ENCODE measurements around the gene EDAR.

Gene EDAR

DNA sequence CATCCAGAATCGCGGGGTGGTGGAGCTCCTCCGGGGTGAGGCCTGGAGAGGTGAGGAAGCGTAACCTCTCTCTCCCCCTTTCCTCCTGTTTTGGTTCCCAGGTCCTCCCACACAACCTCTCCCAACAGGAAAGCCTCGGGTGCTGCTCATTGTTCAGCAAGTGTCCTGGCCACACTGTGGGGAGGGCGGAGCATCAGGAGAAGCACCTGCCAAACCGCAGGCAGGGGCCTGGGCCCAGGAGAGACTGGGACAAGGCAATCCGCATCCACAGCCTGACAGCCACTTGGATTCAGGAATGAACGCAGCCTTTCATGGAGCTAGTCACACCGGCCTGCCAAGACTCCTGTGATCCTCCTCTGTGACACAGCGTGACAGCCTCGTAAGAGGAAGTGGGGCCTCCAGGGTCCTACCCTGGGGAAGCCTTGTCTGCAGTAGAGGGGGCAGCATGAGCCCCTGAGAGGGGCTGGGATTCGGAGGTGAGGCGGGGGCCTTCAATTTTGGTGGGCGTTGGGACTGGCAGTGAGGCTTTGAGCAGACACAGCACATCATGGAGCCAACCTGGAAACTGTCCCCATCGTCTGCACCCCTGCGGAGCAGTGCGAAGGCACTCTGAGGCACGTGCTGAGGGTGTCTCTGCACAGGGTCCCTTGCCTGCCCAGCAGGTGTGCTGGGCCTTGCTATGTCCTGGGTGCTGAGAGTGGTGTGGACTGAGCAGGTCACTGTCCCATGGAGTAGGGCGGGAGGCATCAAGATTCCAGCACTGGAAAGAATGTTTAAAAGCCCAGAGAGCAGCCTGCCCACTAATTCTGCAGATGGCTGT lies 62.2 kb downstream of the EDAR start:
- DNase-seq (ENCODE audit: low spot score): no peak
- POLR2A ChIA-PET (ENCODE audit: low non-redundant PET): no interaction called here
- TF ChIP-seq, protein P1, sequence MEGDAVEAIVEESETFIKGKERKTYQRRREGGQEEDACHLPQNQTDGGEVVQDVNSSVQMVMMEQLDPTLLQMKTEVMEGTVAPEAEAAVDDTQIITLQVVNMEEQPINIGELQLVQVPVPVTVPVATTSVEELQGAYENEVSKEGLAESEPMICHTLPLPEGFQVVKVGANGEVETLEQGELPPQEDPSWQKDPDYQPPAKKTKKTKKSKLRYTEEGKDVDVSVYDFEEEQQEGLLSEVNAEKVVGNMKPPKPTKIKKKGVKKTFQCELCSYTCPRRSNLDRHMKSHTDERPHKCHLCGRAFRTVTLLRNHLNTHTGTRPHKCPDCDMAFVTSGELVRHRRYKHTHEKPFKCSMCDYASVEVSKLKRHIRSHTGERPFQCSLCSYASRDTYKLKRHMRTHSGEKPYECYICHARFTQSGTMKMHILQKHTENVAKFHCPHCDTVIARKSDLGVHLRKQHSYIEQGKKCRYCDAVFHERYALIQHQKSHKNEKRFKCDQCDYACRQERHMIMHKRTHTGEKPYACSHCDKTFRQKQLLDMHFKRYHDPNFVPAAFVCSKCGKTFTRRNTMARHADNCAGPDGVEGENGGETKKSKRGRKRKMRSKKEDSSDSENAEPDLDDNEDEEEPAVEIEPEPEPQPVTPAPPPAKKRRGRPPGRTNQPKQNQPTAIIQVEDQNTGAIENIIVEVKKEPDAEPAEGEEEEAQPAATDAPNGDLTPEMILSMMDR (conservative IDR thresholded peaks at IDR 0.05; ENCODE audit: low read depth): no peak
- CTCF ChIA-PET: interaction anchor here (0.6 to 4.1 kb wide), 3 partner anchors 62 to 65 kb away, joined by 3 to 19 read pairs (median 4); no protein-coding TSS in a partner anchor
- H3K27ac ChIP-seq: no peak overlapping the region

DNA sequence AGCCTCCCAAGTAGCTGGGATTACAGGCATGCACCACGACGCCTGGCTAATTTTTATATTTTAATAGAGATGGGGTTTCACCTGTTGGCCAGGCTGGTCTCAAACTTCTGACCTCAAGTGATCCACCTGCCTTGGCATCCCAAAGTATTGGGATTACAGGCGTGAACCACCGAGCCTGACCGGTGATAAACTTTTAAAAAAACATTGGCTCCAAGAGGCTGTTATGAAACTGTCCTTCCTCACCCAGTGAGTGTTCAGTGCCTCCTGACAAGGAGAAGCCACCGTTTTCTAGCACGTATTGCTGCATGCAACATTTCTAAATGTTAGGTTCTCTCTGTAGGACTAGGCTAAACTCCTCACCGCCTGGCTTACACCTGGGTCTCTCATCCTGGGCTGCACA lies 63.3 kb downstream of the EDAR start:
- no peak overlapping the region for H3K27ac ChIP-seq
- TF ChIP-seq, protein P1 (conservative IDR thresholded peaks at IDR 0.05; ENCODE audit: low read depth): no peak
- ChIA-PET POLR2A (ENCODE audit: low non-redundant PET) (no interaction called here), CTCF (no interaction called here)
- no peak for DNase-seq (ENCODE audit: low spot score)

DNA sequence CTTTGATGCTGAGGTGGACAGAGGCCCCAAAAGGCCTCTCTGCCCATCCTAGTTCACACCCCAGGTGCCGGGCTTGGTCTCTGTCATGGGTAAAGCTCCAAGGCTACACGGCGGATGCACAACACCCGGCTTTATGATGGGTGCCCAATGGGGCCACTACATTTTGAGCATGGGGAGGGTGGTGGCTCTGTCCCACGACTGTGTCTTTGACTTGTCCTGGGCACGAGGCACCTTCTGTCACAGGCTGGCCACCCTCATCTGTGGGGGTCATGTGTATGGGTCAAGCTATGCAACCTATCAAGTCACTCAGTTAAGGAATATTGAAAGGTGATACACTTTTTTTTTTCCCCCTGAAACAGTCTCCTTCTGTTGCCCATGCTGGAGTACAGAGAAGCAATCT lies 63.7 kb downstream of the EDAR start:
- POLR2A ChIA-PET (ENCODE audit: low non-redundant PET): no interaction called here
- CTCF ChIA-PET: interaction anchor here (0.6 kb wide), 1 partner anchor 75 kb away, joined by 7 read pairs; no protein-coding TSS in a partner anchor
- no peak overlapping the region for H3K27ac ChIP-seq
- no peak for DNase-seq (ENCODE audit: low spot score)
- TF ChIP-seq, protein P1 (conservative IDR thresholded peaks at IDR 0.05; ENCODE audit: low read depth): no peak

DNA sequence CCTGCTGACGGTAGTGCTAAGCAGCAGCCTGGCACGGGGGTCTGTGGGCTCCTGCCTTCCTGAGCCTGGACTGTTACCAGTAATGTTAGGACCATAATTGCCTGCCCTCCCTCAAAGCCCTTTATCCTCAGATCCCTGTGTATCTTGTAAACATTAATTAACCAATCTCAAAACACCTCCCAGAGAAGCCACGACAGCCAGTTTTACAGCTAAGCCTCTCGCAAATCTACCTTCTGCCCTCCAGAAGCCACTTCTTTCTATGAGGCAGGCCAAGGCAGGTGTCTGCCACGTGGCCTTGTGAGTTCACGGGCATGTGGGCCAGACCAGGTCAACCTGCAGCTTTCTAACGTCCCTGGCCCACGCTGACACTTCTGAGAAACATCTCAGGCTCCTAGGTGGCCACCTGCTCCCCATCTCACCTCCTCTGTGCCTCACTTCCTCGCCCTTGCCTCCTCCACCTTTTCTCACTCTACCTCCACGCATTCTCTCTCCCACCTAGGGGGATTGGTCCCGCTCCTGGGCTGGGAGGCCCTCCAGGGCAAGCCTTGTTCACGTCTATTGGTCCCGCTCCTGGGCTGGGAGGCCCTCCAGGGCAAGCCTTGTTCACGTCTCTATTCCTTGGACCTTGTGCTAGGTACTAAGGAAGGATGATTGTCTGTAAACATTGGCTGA lies 64.3 kb downstream of the EDAR start:
- CTCF ChIA-PET: interaction anchor here (0.6 kb wide), 2 partner anchors 75 to 571 kb away, joined by 5 to 7 read pairs; no protein-coding TSS in a partner anchor

DNA sequence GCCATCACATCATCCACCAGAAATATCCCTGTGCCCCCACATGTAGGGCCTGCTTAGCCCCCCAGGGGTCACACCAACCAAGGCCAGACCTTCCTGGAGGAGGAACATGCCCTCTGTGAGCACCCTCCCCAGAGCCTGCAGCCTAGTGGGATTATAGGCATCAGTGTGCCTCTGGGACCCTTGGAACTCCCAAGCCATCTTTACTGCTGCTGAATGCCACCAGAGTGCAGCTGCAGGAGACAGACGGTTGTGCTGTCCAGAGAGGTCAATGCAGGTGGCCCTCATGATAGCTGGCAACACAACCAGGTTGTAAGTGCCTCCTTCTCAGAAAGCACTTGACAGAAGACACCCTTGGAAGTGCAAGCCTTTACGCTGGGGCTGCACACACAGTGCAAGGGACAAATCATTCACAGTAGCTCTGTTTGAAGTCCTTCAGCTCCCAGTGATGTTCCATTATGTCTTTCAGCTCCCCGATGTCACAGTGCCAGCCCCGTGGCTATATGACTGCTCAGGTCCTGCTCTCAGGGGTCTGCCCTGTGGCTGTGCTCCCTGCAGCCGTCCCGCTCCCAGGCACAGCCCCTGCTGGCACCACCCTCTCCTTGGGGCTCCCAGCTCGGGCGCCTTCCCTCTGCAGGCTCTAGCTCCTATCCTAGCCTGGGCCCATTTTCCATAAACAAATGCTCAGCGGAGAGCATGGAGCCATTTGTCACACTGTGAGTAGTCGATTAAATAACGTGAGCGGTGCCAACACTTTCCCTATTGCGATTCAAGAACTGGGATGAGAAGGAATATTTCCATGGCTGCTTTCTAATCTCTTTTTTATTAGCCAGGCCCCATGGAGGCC lies 65.1 kb downstream of the EDAR start:
- DNase-seq (ENCODE audit: low spot score): no peak
- POLR2A ChIA-PET (ENCODE audit: low non-redundant PET): no interaction called here
- CTCF ChIA-PET: interaction anchor here (0.6 kb wide), 1 partner anchor 572 kb away, joined by 5 read pairs; no protein-coding TSS in a partner anchor
- peak overlapping the region; percentile 74 for H3K27ac ChIP-seq
- TF ChIP-seq, protein P1 (conservative IDR thresholded peaks at IDR 0.05; ENCODE audit: low read depth): no peak

More for the DNA sequence above, 64.3 kb downstream of the EDAR start:
- H3K27ac ChIP-seq: no peak overlapping the region
- no peak for DNase-seq (ENCODE audit: low spot score)
- POLR2A ChIA-PET (ENCODE audit: low non-redundant PET): no interaction called here
- TF ChIP-seq, protein P1 (conservative IDR thresholded peaks at IDR 0.05; ENCODE audit: low read depth): no peak
